Natural killer cell (primary cell): Measurements from ENCODE around the gene LRRC4B. TPM values are rescaled to one million over a fixed set of nuclear protein-coding genes. Genes with fewer than 3 reads are reported as not detected.

ENCODE experiments used
- ATAC-seq, 3 donors: fragments of 150-1000 bp in 2 of 3; fragments of 200-7000 bp in 1 of 3; cut with Tn5 transposase; 1 replicate in 1 of 3; 2 replicates in 2 of 3; pipeline ENCODE4 v1.10.0; 2021; ENCODE audit warnings: mild to moderate bottlenecking in 2 of 3, moderate library complexity in 2 of 3
- DNase-seq, 2 donors: peaks; one replicate each; pipeline versions ENCODE4 v3.0.0 to v3.0.0-alpha.2; 2013 to 2021; ENCODE audit warnings: mixed read lengths in 1 of 2
- H3K27ac ChIP-seq: one replicate; pipeline ENCODE4 v1.5.1; 2013; ENCODE audit warnings: mild to moderate bottlenecking, low read length
- H3K27me3 ChIP-seq: one replicate; pipeline ENCODE4 v1.6.1; 2013; ENCODE audit warnings: low read length; ENCODE audit not compliant: control insufficient read depth, insufficient read depth
- H3K36me3 ChIP-seq: one replicate; pipeline ENCODE4 v1.6.1; 2013; ENCODE audit warnings: low read length; ENCODE audit not compliant: control insufficient read depth, insufficient read depth
- H3K4me1 ChIP-seq: one replicate; pipeline ENCODE4 v1.6.1; 2013; ENCODE audit warnings: low read length; ENCODE audit not compliant: control insufficient read depth, insufficient read depth
- H3K4me3 ChIP-seq: one replicate; pipeline ENCODE4 v1.5.1; 2013; ENCODE audit warnings: low read length
- H3K9me3 ChIP-seq: one replicate; pipeline ENCODE4 v1.6.1; 2013; ENCODE audit warnings: low read length; ENCODE audit not compliant: control insufficient read depth, insufficient read depth
- H3K27ac Mint-ChIP-seq, 2 donors: one replicate each; pipeline ENCODE4 v1.8.0; 2022; ENCODE audit warnings: mild to moderate bottlenecking in 2 of 2, mixed read lengths in 2 of 2, moderate library complexity in 1 of 2
- H3K27me3 Mint-ChIP-seq, 2 donors: one replicate each; pipeline ENCODE4 v1.8.0; 2022; ENCODE audit warnings: low read depth in 2 of 2, mixed read lengths in 2 of 2
- H3K36me3 Mint-ChIP-seq: one replicate; pipeline ENCODE4 v1.8.0; 2022; ENCODE audit warnings: mixed read lengths
- H3K4me1 Mint-ChIP-seq, 2 donors: one replicate each; pipeline ENCODE4 v1.8.0; 2022; ENCODE audit warnings: mixed read lengths in 2 of 2
- H3K4me3 Mint-ChIP-seq: one replicate; pipeline ENCODE4 v1.8.0; 2022; ENCODE audit warnings: mild to moderate bottlenecking, moderate library complexity, mixed read lengths
- H3K9me3 Mint-ChIP-seq, 2 donors: one replicate each; pipeline ENCODE4 v1.8.0; 2022; ENCODE audit warnings: mixed read lengths in 2 of 2
- CTCF ChIP-seq: fragments of 200-600 bp; IDR thresholded peaks from one replicate; pipeline ENCODE4 v1.8.0; 2022; ENCODE audit warnings: antibody characterized with exemption
- WGBS: methylation state at CpG from one replicate; pipeline ENCODE4 v1.1.7; 2013; ENCODE audit warnings: missing lambda C conversion rate; ENCODE audit not compliant: insufficient coverage; 5-methylcytosine and 5-hydroxymethylcytosine counted together
- intact Hi-C: fragments of 100-400 bp; cut with micrococcal nuclease; formaldehyde crosslinking; loops from one replicate; pipeline ENCODE4 v1.14.2; 2022
- total RNA-seq, 4 donors: library from RNA; stranded (reverse); fragments of 120-200 nt in 1 of 4; gene quantifications; one replicate each; pipeline versions ENCODE4 v1.2.3 to v1.2.4, GENCODE V29; 2013 to 2022

LRRC4B gene
- total RNA-seq, 3 donors from 2014 or later (not counting 1 experiment from before 2014, with no cell fraction given): not detected

- Mint-ChIP-seq H3K9me3 (no peaks in the 10 kb centered on the region), H3K27me3 (peaks cover 29 to 32% of the 10 kb centered on the region in 2 donors), H3K4me1 (peaks cover 0 to 10% of the 10 kb centered on the region in 2 donors), H3K4me3 (no peak overlapping the region), H3K36me3 (no peaks in the 10 kb centered on the region), H3K27ac (no peak overlapping the region)
- peaks cover 4% of the 10 kb centered on the region for H3K4me1 ChIP-seq
- peaks cover 9% of the 10 kb centered on the region for H3K27me3 ChIP-seq
- H3K4me3 ChIP-seq: no peak overlapping the region
- 85% methylated on average over 5 of the region's 6 CpGs for WGBS
- no peak for ATAC-seq
- no peaks in the 10 kb centered on the region for H3K36me3 ChIP-seq
- DNase-seq: no peak
- no peak overlapping the region for H3K27ac ChIP-seq
- no peak for TF ChIP-seq CTCF
- intact Hi-C loops: no loop called here
- H3K9me3 ChIP-seq: peaks cover 8% of the 10 kb centered on the region
These were observed 34.3 kb upstream of the LRRC4B start for GRCh38 chr19:50602496-50602895.

- Histone ChIP-seq H3K4me3 (no peak overlapping the region), H3K4me1 (no peaks in the 10 kb centered on the region), H3K9me3 (peaks cover 4% of the 10 kb centered on the region), H3K36me3 (no peaks in the 10 kb centered on the region), H3K27ac (no peak overlapping the region), H3K27me3 (peaks cover 5% of the 10 kb centered on the region)
- DNase-seq (no peak), ATAC-seq (no peak)
- Mint-ChIP-seq H3K4me1 (peaks cover 0 to 6% of the 10 kb centered on the region in 2 donors), H3K4me3 (no peak overlapping the region), H3K27me3 (peaks cover 24 to 32% of the 10 kb centered on the region in 2 donors), H3K27ac (no peak overlapping the region), H3K36me3 (no peaks in the 10 kb centered on the region), H3K9me3 (no peaks in the 10 kb centered on the region)
- intact Hi-C loops: no loop called here
- WGBS: 79% methylated on average over 5 of the region's 5 CpGs
- no peak for TF ChIP-seq CTCF
These were observed 33.8 kb upstream of the LRRC4B start for GRCh38 chr19:50602089-50602422.

- 80% methylated on average over 11 of the region's 11 CpGs for WGBS
- H3K9me3 ChIP-seq: peaks cover 2% of the 10 kb centered on the region
- no peak for DNase-seq
- H3K36me3 ChIP-seq: no peaks in the 10 kb centered on the region
- H3K4me3 ChIP-seq: no peak overlapping the region
- Mint-ChIP-seq H3K27me3 (peaks cover 24 to 30% of the 10 kb centered on the region in 2 donors), H3K4me3 (no peak overlapping the region), H3K27ac (no peak overlapping the region), H3K4me1 (peaks cover 0 to 6% of the 10 kb centered on the region in 2 donors), H3K36me3 (no peaks in the 10 kb centered on the region), H3K9me3 (no peaks in the 10 kb centered on the region)
- no peak overlapping the region for H3K27ac ChIP-seq
- no peaks in the 10 kb centered on the region for H3K4me1 ChIP-seq
- H3K27me3 ChIP-seq: peaks cover 2% of the 10 kb centered on the region
- TF ChIP-seq CTCF: no peak
- ATAC-seq: peak in 1 of 3 donors; percentile 49
- intact Hi-C loops: no loop called here
These were observed 33.3 kb upstream of the LRRC4B start for GRCh38 chr19:50601407-50602088.

- Mint-ChIP-seq H3K36me3 (no peaks in the 10 kb centered on the region), H3K27ac (no peak overlapping the region), H3K4me3 (no peak overlapping the region), H3K4me1 (no peaks in the 10 kb centered on the region), H3K27me3 (peaks cover 25 to 27% of the 10 kb centered on the region in 2 donors), H3K9me3 (no peaks in the 10 kb centered on the region)
- 93% methylated on average over 8 of the region's 9 CpGs for WGBS
- Histone ChIP-seq H3K36me3 (no peaks in the 10 kb centered on the region), H3K9me3 (no peaks in the 10 kb centered on the region), H3K4me3 (no peak overlapping the region), H3K27me3 (no peaks in the 10 kb centered on the region), H3K4me1 (no peaks in the 10 kb centered on the region), H3K27ac (no peak overlapping the region)
- ATAC-seq: no peak
- no peak for TF ChIP-seq CTCF
- no peak for DNase-seq
- intact Hi-C loops: no loop called here
These were observed 31.2 kb upstream of the LRRC4B start for GRCh38 chr19:50599427-50599826.
